Neural cell (in vitro differentiated cells): ENCODE measurements around the gene PID1.

Experiments
- CTCF ChIP-seq: fragments of 450-650 bp; IDR thresholded peaks from 2 replicates; pipeline ENCODE4 v1.5.1; 2014; ENCODE audit warnings: antibody characterized with exemption, mild to moderate bottlenecking, moderate library complexity; ENCODE audit not compliant: poor library complexity, severe bottlenecking
- REST ChIP-seq: IDR thresholded peaks from 2 replicates; pipeline ENCODE4 v1.6.1; 2012; ENCODE audit warnings: borderline replicate concordance
- SMC3 ChIP-seq: fragments of 450-650 bp; conservative IDR thresholded peaks from 2 replicates; pipeline ENCODE4 v1.6.1; 2014; ENCODE audit warnings: antibody characterized with exemption, mild to moderate bottlenecking, moderate library complexity; ENCODE audit not compliant: poor library complexity

- no peak for TF ChIP-seq CTCF
- TF ChIP-seq SMC3 = no peak
- no peak for TF ChIP-seq REST
Observed at GRCh38 chr2:229296536-229296935, 25.4 kb upstream of the PID1 start.
